Loucy (cell line): ENCODE data around the gene NFATC1.

Experiments used
- H2AFZ ChIP-seq: fragments of 200-600 bp; sonication (generic); 2 replicates; pipeline ENCODE4 v1.6.0; 2016; ENCODE audit warnings: antibody characterized with exemption, mild to moderate bottlenecking, low read length, moderate library complexity
- H3F3A ChIP-seq: fragments of 200-600 bp; 2 replicates; pipeline ENCODE4 v1.6.0; 2016; ENCODE audit warnings: antibody characterized with exemption, low read depth, mild to moderate bottlenecking
- H3K27me3 ChIP-seq: fragments of 200-600 bp; sonication (generic); 2 replicates; pipeline ENCODE4 v1.6.1; 2014; ENCODE audit warnings: low read length, mild to moderate bottlenecking; ENCODE audit not compliant: insufficient read depth, poor library complexity, severe bottlenecking
- H3K36me3 ChIP-seq: fragments of 200-600 bp; sonication (generic); 2 replicates; pipeline ENCODE4 v1.6.1; 2016; ENCODE audit warnings: low read length; ENCODE audit not compliant: insufficient read depth
- H3K4me1 ChIP-seq: fragments of 200-600 bp; sonication (generic); 2 replicates; pipeline ENCODE4 v1.5.1; 2014; ENCODE audit warnings: low read length, mild to moderate bottlenecking; ENCODE audit not compliant: insufficient read depth, poor library complexity, severe bottlenecking
- H3K4me2 ChIP-seq: fragments of 200-600 bp; sonication (generic); 2 replicates; pipeline ENCODE4 v1.6.0; 2014; ENCODE audit warnings: antibody characterized with exemption, low read length, low read depth, mild to moderate bottlenecking; ENCODE audit not compliant: poor library complexity, severe bottlenecking
- H3K4me3 ChIP-seq: fragments of 200-600 bp; sonication (generic); 2 replicates; pipeline ENCODE4 v1.5.1; 2014; ENCODE audit warnings: low read length, mild to moderate bottlenecking, mixed read lengths; ENCODE audit not compliant: poor library complexity, severe bottlenecking
- H3K79me2 ChIP-seq: fragments of 200-600 bp; sonication (generic); 2 replicates; pipeline ENCODE4 v1.6.1; 2014; ENCODE audit warnings: low read length; ENCODE audit not compliant: insufficient read depth
- H3K9ac ChIP-seq: fragments of 200-600 bp; sonication (generic); 2 replicates; pipeline ENCODE4 v1.6.0; 2014; ENCODE audit warnings: mild to moderate bottlenecking, low read depth, low read length, moderate library complexity; ENCODE audit not compliant: poor library complexity, severe bottlenecking
- H3K9me2 ChIP-seq: fragments of 200-600 bp; sonication (generic); replicated peaks from 2 replicates; pipeline ENCODE4 v1.6.1; 2016; ENCODE audit warnings: low read depth, low read length, mixed read lengths
- H3K9me3 ChIP-seq: fragments of 200-600 bp; sonication (generic); 2 replicates; pipeline ENCODE4 v1.6.1; 2014; ENCODE audit warnings: mild to moderate bottlenecking, antibody characterized with exemption, low read length, low read depth; ENCODE audit not compliant: insufficient read depth
- H4K20me1 ChIP-seq: fragments of 200-600 bp; sonication (generic); 2 replicates; pipeline ENCODE4 v1.6.0; 2014; ENCODE audit warnings: antibody characterized with exemption, low read length, mild to moderate bottlenecking; ENCODE audit not compliant: insufficient read depth, poor library complexity, severe bottlenecking
- EZH2phosphoT487 ChIP-seq: fragments of 200-600 bp; IDR thresholded peaks from 2 replicates; pipeline ENCODE4 v1.6.1; 2018; ENCODE audit warnings: antibody characterized with exemption, mild to moderate bottlenecking, moderate library complexity, borderline replicate concordance
- TF ChIP-seq, protein P1 (sequence below): fragments of 200-600 bp; sonication (generic); conservative IDR thresholded peaks from 2 replicates; pipeline ENCODE4 v1.5.1; 2014; ENCODE audit warnings: mild to moderate bottlenecking, antibody characterized with exemption, low read length

The NFATC1 gene

DNA sequence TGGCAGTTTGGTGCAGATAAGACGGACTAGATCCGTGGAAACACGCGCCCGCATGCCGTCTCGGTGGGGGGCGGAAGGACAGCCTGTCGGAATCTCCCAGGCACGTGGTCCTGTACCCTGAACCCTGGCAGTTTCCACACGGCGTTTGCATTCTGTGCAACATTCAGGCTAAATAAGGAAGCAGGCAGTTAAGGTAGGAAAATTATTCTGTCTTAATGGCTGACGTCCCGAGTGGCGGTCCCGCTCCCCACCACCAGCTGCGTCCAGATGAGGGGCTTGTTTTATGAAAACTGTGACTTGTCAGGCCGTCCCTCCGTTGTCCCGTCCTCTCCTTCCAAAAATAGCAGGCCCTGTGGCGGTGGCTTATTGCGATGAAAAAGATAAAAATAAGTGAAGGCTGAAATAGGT, 120.2 kb downstream of the NFATC1 start:
- Histone ChIP-seq H3K9me3 (no peaks in the 10 kb centered on the region), H3K27me3 (no peaks in the 10 kb centered on the region), H3F3A (no peaks in the 10 kb centered on the region), H3K9me2 (no peaks in the 10 kb centered on the region), H3K4me3 (no peak overlapping the region), H3K4me2 (no peak overlapping the region), H2AFZ (no peak overlapping the region), H3K79me2 (no peaks in the 10 kb centered on the region), H3K9ac (no peak overlapping the region), H3K4me1 (peaks cover 16% of the 10 kb centered on the region), H4K20me1 (no peaks in the 10 kb centered on the region), H3K36me3 (no peaks in the 10 kb centered on the region)
- no peak for TF ChIP-seq EZH2phosphoT487
- TF ChIP-seq, protein P1, sequence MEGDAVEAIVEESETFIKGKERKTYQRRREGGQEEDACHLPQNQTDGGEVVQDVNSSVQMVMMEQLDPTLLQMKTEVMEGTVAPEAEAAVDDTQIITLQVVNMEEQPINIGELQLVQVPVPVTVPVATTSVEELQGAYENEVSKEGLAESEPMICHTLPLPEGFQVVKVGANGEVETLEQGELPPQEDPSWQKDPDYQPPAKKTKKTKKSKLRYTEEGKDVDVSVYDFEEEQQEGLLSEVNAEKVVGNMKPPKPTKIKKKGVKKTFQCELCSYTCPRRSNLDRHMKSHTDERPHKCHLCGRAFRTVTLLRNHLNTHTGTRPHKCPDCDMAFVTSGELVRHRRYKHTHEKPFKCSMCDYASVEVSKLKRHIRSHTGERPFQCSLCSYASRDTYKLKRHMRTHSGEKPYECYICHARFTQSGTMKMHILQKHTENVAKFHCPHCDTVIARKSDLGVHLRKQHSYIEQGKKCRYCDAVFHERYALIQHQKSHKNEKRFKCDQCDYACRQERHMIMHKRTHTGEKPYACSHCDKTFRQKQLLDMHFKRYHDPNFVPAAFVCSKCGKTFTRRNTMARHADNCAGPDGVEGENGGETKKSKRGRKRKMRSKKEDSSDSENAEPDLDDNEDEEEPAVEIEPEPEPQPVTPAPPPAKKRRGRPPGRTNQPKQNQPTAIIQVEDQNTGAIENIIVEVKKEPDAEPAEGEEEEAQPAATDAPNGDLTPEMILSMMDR, result no peak

DNA sequence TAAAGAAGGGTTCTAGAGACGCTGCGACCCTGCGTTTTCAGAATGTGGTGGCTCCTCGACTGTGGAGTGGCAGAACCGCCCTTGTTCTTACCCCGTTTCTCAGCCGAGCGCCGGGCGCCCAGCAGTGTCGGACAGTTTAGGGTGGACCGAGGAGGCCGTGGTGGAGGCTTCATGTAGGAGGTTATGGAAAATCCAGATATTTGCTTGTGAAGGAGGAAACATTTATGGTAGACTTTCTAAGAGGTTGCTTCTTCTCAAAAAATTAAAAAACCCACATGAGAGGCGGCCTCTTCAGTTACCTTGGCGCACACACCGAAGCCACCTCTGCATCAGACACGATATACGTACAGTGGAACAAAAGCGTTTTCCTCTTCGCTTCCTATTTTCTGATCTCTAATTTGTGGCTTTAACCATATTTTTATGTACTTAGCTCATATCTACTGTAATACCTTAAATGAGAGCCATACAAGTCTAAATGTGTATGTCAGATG, 120.8 kb downstream of the NFATC1 start:
- TF ChIP-seq EZH2phosphoT487, result no peak
- TF ChIP-seq, protein P1, result no peak
- H3K9me2 ChIP-seq, result no peaks in the 10 kb centered on the region
- no peaks in the 10 kb centered on the region for H3F3A ChIP-seq
- H3K4me3 ChIP-seq, result no peak overlapping the region
- peaks cover 16% of the 10 kb centered on the region for H3K4me1 ChIP-seq
- no peak overlapping the region for H3K4me2 ChIP-seq
- no peaks in the 10 kb centered on the region for H4K20me1 ChIP-seq
- no peaks in the 10 kb centered on the region for H3K79me2 ChIP-seq
- no peak overlapping the region for H3K9ac ChIP-seq
- H3K27me3 ChIP-seq, result no peaks in the 10 kb centered on the region
- H3K36me3 ChIP-seq, result no peaks in the 10 kb centered on the region
- no peak overlapping the region for H2AFZ ChIP-seq
- H3K9me3 ChIP-seq, result no peaks in the 10 kb centered on the region

DNA sequence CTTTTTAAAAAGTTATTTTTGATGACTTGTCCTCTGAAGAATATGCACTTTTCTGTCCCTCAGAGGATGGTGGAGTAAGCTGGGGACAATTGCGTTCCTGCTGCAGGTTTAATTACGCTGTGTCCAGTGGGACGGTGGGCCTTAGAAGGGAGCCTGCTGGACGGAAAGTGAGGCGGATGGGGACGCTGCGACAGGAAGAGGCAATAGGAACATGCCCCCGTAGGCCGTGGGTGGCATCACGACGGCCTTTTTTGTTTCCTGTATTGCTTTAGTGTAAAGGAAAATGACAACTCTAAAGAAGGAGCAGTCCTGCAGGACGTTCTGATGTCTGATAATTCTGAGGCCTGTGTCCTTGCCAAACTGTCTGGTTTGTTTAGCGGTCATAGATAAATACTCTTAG, 121.6 kb downstream of the NFATC1 start:
- H3K27me3 ChIP-seq, result no peaks in the 10 kb centered on the region
- no peak for TF ChIP-seq EZH2phosphoT487
- TF ChIP-seq, protein P1, result peak; percentile 42
- H3K36me3 ChIP-seq, result no peaks in the 10 kb centered on the region
- H3F3A ChIP-seq, result no peaks in the 10 kb centered on the region
- H3K4me2 ChIP-seq, result no peak overlapping the region
- H3K4me1 ChIP-seq, result peaks cover 22% of the 10 kb centered on the region
- no peaks in the 10 kb centered on the region for H3K9me2 ChIP-seq
- no peak overlapping the region for H3K4me3 ChIP-seq
- no peaks in the 10 kb centered on the region for H4K20me1 ChIP-seq
- no peaks in the 10 kb centered on the region for H3K9me3 ChIP-seq
- no peak overlapping the region for H3K9ac ChIP-seq
- H3K79me2 ChIP-seq, result no peaks in the 10 kb centered on the region
- H2AFZ ChIP-seq, result no peak overlapping the region
